GM18511 (cell line): ENCODE measurements around the gene NPLOC4.
"Not testable (repeated sequence)": the region's sequence is repeated elsewhere in the genome, so short reads cannot be mapped to it uniquely, and the experiment has no call there.

Experiments used
- ATAC-seq: cut with Tn5 transposase; IDR thresholded peaks from one replicate; pipeline ENCODE4 v1.9.1; 2021; ENCODE audit warnings: mild to moderate bottlenecking, moderate library complexity; ENCODE audit not compliant: unreplicated experiment

The NPLOC4 gene

GRCh38 chr17:81535480-81536298 lies 101.2 kb downstream of the NPLOC4 start:
- no peak for ATAC-seq

DNA sequence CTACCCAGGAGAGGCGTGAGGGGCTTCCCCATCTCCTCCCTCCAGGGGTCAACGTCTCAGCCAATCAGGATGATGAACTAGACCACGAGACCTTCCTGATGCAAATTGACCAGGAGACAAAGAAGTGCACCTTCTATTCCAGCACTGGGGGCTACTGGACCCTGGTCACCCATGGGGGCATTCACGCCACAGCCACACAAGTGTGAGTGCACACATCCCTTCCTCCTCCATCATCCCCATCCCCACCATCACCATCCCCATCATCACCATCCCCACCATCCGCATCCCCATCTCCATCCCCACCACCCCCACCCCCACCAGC lies 101.9 kb downstream of the NPLOC4 start:
- no peak for ATAC-seq

DNA sequence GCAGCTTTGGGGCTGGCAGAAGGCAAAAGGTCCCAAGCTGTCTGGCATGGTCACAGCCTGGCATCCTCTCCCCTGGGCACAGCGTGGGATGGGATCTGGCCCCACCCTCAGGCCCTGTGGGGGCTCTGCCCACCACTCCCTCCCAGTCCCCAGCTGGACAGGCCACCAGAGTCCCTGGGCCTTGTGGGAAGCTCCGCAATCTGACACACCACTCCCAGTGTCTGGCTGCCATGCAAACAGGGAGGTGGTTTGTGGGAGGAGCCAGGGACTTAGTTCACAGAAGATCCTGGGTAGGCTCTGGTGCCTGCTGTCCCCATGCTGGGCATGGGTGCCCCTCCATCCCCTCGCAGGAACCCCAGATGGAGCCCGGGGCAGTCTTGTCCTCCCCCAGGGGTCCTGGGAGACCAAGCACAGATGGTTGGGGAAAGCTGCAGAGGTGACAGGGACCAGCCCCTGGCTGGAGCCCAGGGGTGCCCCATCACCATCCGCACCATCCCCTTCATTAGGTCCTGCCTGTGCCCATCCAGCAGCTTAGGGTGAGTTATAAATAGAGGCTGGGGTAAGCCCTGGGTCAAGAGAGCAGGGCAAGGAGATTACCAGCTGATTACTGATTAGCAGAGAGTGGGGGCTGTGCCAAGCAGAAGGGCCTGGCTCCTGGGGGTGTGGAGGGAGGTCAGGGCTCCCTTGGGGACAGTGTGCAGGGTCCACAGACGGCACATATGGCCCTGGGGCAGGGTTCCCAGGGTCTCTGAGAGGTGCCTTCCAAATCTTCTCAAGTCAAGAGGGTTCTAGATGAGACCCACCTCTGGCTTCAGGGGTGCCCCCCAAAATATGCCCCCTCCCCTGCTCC lies 102.5 kb downstream of the NPLOC4 start:
- no peak for ATAC-seq

DNA sequence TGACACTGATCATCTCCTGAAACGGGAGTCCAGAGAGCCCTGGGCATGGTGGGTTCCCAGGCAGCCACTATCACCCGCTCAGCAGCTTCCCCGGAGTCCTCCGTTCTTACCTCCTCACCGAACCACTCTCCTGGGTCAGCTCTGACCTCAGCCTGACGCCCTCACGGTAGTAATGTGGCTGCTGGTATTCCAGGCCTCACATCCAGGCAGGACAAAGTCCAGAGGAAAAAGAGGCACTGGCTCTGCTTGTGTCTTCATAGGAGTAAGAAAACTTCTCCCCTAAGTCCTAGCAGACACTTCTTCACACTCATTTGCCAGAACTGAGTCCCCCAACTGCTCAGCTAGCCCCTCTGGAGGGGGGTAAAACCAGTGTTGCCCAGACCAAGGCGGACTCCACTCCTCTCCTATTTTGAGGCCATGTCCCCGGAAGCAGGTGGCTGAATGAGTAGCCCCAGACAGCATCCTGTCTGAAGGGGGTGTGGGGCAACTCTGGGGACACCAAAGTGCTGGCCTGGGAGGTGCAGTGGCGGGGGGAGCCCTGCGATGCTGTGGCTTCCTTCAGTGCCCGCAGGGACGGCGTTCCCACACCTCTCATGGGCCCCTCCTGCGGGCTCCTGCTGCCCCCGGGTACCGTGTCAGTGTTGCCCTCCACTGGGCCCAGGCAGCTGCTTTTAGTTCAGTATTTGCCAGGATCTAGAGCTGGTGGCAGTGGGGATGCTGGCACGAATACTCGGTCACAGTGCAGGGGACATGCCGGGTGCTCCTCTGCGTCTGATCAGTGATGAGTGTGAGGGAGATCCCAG lies 103.4 kb downstream of the NPLOC4 start:
- ATAC-seq: no peak

GRCh38 chr17:81532490-81533287 lies 104.2 kb downstream of the NPLOC4 start:
- ATAC-seq: no peak

GRCh38 chr17:81531998-81532404 lies 104.9 kb downstream of the NPLOC4 start:
- not testable (repeated sequence) for ATAC-seq

DNA sequence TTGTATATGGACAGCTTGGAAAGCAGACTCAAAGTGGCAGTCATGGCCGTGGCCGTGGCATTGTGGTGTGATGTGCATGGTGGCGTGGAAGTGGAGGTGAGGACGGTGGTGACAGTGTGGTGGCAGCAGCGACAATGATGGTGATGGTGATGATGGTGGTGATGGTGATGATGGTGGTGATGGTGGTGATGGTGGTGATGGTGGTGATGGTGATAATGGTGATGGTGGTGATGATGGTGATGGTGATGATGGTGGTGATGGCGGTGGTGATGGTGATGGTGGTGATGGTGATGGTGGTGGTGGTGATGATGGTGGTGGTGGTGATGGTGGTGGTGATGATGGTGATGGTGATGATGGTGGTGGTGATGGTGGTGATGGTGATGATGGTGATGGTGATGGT lies 105.9 kb downstream of the NPLOC4 start:
- ATAC-seq: not testable (repeated sequence)

- no peak for ATAC-seq
These were observed 107.5 kb downstream of the NPLOC4 start for GRCh38 chr17:81529437-81529803.

GRCh38 chr17:81528651-81529436 lies 108.1 kb downstream of the NPLOC4 start:
- ATAC-seq: no peak

GRCh38 chr17:81528384-81528650 lies 108.6 kb downstream of the NPLOC4 start:
- ATAC-seq: no peak

DNA sequence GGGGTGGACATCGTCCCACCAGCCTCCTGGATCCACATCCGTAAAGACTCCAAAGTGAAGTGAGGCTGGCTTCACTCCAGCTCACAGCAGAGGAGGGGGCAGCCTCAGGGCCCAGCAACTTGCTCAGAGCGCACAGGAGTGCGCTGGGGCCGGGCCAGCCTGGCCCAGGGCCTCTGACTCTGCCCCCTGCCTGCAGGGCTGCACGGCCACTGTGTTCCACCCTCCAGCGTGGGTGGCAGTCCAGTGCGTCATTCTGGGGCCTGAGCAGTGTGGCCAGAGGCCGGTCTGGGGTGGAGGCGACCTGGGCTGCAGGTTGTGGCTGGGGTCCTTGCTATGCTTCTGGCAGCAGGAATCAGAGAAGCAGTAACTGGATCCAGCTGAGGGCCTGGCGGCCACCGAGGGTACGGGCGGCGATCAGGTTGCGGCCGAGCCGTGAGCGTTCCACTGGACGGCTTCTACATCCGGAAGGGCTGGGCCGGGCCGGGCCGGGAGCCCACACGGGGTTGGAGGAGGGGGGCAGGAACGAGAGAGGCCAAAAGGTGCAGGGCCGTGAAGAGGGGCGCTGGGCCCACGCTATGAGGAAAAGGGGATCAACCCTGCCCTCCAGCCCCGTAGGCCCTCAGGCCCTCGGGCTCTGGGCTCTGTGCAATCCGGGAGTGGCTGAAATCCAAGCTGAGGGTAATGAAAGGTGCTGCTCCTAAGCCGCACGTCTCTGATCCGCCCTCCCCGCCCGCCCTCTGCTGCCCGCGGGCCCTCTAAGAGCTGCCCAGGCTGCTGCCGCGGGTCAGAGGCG lies 109.1 kb downstream of the NPLOC4 start, which contains the start of gene FSCN2:
TSS of gene FSCN2 (plus strand) at position 787 of the 793 bp plus-strand sequence. CDS start 155 bp downstream, outside the sequence.
- no peak for ATAC-seq

DNA sequence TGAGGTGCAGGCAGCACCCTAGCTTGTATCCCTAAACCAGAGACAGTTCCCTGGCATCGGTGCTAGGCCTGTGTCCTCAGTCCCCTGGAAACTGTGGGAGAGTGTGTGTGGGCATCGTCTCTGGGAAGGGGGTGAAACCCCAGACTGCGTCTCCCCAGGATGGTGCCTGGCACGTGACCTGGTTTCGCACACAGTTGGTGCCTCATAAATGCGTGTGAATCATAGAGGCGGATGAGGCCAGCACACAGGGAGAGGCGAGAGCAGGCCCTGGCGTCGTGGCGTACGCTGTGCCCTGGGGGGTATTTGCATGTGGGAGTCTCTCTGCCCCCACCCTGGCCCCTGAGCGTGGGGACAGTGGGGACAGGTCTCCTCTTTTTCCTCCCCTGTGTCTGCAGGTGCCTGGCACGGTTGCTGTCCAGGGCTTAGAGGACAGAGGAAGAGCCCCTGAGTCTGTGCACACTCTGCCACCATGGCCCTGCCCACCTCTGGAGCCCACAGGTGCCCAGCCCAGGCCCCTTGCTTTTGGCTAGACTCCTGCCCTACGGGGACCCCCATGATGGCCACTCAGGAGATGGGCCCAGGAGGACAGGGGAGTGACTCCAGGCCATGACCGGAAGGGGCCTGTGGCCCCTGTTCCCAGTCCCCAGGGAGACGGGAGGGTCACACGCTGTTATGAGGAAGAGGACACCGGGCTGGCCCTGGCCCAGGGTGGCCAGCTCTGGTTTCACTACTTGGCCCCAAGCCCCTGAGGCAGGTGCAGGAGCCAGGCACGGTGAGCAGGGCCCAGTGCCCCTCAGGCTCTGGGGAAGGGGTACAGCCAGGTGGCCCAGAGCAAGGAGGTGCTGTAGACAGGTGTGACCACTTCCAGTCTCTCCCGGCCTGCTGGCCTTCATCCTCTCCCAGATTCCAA lies 110.0 kb downstream of the NPLOC4 start:
- ATAC-seq: no peak

- no peak for ATAC-seq
These were observed 112.1 kb downstream of the NPLOC4 start for GRCh38 chr17:81524865-81525159.

GRCh38 chr17:81524039-81524864 lies 112.7 kb downstream of the NPLOC4 start:
- ATAC-seq: no peak

DNA sequence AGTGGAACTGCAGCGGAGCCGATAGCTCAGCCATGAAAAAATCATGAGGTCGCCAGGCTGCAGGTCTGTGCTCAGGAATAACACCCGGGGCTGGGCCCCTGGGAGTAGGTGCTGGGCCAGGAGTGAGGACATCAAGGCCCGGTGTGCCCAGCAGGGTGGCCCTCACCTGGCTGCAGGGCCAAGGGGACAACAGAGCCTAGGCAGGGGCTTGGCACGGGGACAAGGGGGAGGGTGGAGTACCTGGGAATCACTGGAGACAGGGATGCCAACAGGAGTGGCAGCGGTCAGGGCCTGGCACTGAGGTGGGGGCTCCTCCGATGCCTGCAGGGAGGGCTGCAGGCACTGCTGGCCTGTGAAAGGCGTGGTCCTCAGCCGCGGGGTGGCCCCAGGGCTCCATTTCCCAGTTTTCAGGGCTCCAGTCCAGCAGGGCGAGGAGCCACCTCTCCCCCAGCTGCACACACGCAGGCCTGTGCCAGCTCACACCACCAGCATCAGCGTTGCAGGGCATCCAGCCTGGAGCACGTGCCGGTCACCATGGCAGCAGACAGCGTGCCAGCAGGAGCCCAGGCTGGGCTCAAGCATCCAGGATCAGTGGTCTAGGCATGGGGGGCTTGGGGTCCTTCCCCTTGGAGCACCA lies 113.4 kb downstream of the NPLOC4 start:
- no peak for ATAC-seq

- ATAC-seq: no peak
These were observed 114.2 kb downstream of the NPLOC4 start for GRCh38 chr17:81522491-81523401.
